Renal pelvis (tissue), 4 donors: ENCODE measurements around the gene SOCS2. TPM values are rescaled to one million over a fixed set of nuclear protein-coding genes. Genes with fewer than 3 reads are reported as not detected.
"Not testable (repeated sequence)": the region's sequence is repeated elsewhere in the genome, so short reads cannot be mapped to it uniquely, and the experiment has no call there.

Experiments used
- DNase-seq: peaks from one replicate; pipeline ENCODE4 v3.0.0-alpha.2; 2013
- polyA plus RNA-seq, 3 donors: library from polyadenylated mRNA; unstranded; fragments of 120-200 nt; gene quantifications; one replicate each; pipeline ENCODE4 v1.2.1, GENCODE V29; 2013; ENCODE audit not compliant: insufficient read length in 3 of 3

SOCS2 gene
- polyA plus RNA-seq, 3 donors: 28.8 to 29.1 (median 29.0) TPM

DNA sequence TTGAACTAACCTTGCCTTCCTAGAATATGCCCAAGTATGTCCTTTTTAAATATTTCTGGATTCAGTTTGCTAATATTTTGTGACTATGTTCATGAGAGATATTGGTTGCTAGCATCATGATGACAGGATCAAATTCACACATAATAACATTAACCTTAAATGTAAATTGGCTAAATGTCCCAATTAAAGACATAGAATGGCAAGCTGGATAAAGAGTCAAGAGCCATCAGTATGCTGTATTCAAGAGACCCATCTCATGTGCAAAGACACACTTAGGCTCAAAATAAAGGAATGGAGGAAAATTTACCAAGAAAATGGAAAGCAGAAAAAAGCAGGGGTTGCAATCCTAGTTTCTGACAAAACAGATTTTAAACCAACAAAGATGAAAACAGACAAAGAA is 14.6 kb upstream of the SOCS2 start:
- DNase-seq: not testable (repeated sequence)

DNA sequence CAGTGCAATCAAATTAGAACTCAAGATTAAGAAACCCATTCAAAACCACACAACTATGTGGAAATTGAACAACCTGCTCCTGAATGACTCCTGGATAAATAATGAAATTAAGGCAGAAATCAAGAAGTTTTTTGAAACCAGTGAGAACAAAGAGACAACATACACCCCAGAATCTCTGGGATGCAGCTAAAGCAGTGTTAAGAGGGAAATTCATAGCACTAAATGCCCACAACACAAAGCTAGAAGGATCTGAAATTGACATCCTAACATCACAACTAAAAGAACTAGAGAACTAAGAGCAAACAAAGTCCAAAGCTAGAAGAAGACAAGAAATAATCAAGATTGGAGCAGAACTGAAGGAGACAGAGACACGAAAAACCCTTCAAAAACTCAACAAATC is 13.8 kb upstream of the SOCS2 start:
- not testable (repeated sequence) for DNase-seq

DNA sequence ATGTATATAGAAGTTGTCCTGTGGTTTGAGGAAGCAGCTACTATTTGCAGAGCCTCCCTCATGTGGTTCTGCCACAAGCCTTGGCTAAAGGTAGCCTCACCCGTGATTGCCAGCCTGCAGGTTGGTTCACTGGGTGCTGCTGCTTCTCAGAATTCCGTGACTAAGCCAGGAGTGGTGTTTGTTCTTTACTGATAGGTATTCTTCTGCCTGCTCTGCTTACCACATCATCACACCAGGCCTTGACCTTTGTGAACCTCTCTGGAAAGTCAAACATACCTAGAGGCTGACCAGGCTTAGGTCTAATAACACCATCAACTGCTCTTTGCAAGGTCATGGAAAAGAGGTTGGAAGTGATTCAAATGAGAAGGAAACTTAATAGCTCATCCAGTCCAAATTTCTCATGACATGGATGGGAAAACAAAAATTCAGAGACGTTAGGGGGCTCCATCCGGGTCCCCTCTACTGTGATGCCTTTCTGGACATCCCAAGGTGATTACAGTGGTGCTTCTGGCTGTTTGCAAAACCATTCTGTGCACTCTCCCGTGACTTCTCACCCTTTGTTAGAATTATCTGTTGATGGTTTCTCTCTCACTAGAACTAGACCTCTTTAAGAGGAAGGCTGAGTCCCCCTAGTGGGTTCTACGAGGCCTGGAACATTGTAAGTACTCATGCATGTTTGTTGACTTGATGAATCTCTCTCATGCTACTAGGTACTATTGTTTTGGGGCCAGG is 8.5 kb upstream of the SOCS2 start:
- DNase-seq: no peak

DNA sequence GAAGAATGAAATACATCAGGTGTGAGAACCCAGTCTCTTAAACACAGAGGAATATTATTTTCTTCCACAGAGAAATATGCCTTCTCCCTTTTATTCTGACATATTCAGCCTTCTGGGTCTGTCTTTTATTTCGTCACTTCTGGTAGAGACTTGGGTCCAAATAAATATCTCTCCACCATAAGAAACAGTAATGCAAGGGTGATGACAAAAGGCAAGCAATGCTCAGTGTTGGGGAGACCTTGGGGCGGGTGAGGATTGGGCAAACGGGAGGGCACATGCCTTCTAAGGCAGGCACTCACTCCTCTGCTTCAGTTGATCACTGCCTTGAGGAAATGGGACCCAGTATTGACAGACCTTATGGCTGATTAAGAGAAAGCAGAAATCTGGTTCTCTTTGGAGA is 6.7 kb upstream of the SOCS2 start:
- DNase-seq: no peak

DNA sequence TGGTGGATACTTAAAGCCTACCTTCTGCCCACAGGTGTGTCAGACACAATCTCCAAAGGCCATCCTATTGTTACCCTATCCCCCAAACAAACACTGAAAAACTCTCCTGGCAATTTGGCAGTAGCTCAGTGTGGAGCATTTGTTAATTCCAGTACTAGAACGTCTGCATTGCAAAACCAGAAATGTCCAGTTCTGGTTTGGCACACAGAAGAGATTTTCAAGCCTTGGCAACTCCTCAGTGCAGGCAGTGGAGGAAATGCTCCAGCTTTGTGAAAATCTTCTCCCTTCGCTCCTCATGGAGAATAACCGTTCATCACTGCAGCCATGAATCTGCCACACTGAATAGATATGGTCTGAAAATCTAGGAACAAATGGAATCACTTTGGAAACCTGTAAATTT is 5.3 kb upstream of the SOCS2 start:
- DNase-seq: no peak

DNA sequence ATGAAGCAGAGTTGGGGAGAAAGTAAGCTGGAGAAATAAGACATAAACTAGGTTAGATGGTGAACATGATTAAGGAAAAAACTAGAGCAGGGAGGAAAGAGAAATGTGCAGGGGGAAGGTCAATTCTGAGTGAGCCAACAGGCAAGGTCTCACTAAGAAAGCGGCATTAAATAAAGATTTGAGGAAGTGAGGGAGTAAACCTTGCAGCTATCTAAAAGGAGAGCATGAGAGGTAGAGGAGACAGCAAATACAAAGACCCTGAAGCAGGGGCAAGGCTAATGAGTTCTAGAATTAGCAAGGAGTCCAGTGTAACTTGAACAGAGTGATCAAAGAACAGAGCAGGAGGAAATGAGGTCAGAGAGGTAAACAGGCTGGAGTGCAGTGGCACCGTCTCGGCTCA is 4.4 kb upstream of the SOCS2 start:
- DNase-seq: no peak

DNA sequence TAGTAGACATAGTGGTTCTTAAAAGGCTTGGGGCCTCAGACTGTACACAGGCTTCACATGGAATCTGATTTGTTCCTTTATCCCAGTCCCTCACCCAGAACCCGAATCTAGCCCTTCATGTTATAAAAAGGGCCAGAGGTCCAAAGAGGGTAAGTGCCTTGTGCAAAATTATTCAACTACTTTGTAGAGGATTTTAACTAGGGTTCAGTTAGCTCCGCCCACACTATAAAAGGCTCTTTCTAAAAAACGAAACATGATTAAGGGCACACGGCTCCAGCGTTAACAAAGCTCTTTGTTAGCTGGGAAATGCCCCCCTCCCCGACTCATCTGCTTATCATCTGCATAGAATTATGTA is 3.2 kb upstream of the SOCS2 start:
- no peak for DNase-seq

DNA sequence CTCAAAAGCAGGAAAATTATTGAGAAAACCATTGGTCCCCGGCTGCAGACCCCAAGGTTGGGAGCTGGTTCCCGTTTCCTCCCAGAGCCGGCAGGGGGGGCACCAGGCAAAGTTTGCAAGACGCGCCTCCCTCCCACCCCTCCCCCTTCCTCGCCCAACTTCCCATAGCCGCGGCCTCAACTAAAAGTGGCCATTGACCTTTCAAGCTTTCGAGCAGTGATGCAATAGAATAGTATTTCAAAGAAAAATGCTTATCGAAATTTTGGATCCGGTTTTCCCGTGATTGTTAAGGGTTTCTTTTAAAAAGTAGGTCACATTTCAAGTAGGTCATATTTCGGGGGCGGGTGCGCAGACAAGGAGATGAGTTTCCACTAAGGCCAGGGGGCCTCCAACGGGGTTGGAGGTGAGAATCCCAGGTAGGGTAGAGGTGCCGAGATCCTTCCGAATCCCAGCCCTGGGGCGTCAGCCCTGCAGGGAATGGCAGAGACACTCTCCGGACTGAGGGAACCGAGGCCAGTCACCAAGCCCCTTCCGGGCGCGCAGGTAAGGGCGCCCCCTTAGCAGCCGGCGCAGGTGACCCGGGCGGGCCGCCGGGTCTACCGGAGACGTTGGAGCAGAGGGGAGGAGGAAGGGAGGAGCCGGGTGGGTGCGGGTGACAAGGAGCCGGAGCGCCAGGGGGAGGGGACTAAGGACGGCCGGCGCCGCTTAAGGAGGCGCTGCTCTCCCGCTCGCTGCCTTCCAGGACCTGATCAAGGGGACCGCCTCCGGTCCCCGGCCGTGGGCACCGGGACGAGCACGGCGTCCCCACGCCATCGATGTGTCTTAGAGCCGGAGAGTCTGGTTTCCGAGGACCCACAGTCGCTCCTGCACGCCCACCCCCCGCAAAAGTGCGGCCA is 2.6 kb upstream of the SOCS2 start:
- DNase-seq: peak; percentile 92

DNA sequence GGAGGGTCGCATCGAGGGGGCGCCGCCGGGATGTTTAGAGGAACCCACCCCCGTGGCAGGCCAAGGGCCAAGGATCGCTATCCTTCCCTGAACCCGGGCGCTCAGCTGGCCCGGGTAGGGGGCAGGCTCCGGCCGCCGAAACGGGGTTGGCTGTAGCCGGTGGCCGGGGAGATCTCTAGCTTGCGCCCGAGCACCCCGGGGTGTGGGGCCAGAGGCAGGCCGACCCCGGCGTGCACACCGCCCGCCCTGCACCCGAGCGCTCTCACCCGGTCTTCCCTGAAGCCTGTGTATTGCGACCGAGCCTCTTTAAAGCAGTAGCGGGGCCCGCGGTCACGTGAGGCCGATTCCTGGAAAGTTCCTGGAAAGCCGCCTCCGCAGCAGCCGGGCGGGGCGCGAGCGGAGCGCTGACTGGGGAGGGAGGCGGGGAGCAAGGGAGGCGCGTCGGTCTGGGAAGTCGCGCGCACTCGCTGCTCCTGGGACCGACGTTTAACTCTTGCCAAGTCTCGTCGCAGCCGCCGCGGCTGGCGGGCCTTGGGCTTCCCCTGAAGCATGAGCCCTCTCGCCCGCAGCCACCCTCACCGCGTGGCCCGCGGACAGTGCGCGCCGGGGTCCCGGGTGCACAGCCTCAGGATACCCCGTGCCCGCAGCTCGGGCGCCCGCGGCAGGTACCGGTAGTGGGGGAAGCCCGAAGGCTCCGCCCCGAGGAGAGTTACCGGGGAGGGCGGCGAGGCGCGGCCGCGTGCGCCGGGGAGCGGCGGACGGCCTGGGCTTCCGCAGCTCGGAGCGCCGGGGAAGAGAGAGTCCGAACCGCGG is 1.7 kb upstream of the SOCS2 start:
- DNase-seq: peak; percentile 96

DNA sequence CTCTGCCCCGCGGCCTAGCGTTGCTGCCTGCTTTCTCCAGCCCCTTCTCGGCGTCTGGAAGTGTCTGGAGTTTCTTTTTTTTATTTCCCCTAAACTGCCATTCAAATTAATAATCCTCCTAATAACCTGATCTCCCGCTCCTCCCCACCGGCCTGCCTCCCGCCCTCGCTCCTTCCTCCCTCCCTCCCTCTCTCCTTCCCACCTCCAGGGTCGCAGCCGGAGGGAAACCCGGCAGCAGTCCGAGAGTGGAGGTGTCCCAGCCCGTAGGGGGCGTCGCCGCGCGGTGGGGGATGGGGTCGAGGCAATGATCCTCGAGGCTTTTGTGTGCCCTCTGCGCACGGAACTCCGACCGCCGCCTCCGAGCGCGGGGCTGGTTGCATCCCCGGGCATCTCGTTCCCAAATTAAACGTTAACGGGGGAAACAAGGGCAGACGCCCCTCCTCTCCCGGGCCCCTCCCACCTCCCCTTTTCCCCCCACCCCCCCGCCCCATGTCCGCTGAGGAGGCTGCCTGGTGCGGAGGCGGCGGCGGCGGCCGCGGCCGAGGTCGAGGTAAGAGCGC is 1.0 kb upstream of the SOCS2 start:
- peak; percentile 76 for DNase-seq

DNA sequence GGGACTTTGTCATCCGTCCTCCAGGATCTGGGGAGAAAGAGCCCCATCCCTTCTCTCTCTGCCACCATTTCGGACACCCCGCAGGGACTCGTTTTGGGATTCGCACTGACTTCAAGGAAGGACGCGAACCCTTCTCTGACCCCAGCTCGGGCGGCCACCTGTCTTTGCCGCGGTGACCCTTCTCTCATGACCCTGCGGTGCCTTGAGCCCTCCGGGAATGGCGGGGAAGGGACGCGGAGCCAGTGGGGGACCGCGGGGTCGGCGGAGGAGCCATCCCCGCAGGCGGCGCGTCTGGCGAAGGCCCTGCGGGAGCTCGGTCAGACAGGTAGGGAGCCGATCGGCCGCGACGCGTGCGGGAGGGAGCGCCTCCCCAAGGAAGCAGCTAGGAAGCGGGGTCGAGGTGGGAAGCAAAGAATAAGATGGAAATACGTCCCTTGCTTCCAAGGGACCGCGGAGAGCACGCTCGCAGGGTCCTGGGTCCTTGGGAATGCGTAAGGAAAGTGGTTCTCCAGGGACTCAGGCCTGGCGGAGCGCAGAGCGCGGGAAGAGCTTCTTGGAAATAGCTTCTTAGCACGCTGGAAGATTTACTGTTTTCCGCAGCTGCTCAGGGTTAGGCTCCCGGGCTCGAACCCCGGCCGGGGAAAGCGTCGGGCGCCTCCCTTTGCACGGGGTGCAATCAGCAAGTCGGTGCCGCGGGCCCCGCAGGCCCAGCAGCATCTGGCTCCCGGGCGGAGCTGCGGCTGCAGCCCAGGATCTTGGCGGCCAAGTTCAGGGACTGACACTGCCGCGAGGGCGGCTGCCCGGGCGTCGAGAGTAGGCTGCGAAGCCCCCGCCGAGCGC is 457 bp downstream of the SOCS2 start:
- peak; percentile 39 for DNase-seq

DNA sequence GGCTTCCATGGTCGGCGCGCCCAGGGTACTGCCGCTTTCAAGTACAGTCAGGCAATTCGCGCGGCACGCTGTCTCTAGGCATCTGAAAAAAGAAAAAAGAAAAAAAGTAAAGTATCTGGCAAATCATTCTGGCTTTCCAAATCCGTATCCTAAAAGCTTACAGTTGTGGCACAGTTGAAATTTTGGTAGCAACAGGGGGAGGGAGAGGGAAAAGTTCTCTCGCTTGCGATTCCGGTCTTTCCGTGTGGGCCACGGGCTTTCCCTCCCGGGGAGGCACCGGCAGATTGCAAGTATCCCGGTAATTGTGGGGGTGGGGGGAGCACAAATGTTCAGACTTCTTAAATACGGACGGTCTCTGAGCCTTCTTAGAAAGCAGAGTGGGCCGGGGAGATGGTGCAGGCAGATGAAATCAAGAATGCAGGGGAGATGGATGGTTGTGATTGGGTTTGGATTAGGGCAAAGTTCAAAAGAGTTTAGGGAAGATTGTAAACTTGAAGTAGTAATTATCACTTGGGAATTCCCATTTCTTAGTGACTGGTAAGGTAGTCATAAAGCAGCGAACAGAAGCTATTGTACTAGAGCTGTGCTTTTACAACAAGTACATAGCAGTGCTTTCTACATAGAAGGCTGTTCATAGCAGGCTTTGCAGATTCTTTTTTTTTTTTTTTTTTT is 1.2 kb downstream of the SOCS2 start:
- no peak for DNase-seq

DNA sequence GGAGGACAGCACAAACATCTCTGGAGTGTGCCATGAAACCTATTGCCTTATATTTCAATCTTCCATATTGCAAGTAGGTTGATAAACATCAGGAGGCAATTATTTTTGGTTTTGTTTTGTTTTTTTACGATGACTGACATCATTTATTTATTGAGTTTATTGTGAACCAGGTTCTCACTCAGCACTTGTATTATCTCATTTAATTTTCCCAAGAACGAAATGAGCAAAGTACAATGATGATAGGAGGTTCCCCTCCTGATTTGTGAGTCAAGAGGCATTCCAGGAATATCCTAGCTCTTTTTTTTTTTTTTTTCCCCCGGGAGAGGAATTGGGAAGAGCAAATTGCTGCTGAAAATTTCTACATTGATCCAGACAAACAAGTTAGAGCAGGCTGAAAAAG is 4.7 kb downstream of the SOCS2 start:
- DNase-seq: no peak

DNA sequence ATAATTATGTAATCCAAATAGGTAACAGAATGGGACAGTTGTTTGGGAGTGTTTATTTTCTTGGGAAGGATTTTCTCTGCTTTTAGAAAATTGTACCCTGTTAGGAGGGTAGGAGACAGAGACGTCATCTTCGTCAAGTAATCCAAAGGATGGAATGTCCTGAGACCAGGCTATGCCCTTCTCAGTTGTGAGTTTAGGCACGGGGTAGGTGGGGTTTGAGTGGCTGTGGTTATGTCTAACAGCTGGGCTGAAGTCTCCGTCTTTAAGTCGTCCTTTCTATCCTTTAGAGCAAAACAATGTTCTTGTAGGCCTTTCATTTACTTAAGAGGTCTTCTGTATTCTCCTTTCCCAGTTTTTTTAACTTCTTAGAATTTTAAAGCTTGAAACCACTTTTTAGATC is 5.7 kb downstream of the SOCS2 start:
- DNase-seq: no peak

DNA sequence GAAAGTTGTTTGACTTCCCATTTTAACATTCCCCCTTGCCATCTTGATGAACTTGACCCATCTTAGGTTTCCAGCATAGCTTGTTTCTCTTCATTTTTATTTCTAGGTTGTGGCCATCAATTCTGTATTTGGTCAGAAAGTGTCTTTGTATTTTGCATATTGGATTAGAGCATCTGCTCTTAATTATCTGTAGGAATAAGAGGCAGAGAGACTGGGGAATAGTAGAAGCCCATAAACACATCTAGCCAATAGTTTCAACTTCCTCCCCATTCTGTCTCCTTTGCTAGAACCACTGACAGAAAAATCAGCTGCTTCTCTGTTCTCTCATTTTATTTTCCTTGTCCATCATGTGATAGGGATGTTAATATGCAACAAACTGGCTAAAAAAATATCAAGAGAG is 8.2 kb downstream of the SOCS2 start:
- no peak for DNase-seq

DNA sequence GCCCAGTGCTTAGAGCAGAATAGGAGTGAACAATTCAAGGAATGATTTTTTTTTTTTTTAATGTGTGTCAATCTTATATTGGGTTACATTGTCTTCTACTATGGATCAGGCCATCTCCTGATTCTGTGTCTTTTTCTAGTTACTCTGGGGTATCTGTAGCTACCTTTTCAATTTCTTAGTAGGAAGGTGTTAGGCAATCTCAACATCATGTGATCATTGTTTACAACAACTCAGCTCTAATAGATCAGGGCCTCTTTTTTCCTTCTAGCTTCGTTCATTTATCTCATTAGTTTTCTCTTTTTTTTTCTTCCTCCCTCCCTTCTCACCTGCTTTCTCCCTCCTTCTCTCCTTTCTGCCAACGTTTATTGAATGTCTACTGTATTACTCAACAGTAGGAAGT is 8.9 kb downstream of the SOCS2 start:
- no peak for DNase-seq

DNA sequence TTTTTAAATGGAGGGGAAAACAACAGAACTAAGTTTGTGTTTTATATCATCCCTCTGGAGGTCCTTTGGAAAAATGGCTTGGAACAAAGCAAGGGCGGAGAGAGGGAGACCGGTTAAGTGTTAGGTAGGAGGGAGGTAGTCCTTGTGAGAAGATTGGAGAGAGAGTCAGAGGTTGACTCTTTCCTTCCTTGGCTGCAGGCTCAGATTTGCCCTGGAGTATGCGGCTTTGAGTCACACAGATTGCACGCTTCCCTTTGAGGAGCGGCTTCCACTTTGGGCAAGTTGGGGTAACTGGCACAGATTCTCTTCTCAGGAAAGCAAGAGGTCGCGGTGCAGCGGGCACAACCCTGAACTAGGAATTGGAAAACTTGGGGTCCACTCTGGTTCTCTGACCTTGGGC is 9.9 kb downstream of the SOCS2 start:
- DNase-seq: no peak

DNA sequence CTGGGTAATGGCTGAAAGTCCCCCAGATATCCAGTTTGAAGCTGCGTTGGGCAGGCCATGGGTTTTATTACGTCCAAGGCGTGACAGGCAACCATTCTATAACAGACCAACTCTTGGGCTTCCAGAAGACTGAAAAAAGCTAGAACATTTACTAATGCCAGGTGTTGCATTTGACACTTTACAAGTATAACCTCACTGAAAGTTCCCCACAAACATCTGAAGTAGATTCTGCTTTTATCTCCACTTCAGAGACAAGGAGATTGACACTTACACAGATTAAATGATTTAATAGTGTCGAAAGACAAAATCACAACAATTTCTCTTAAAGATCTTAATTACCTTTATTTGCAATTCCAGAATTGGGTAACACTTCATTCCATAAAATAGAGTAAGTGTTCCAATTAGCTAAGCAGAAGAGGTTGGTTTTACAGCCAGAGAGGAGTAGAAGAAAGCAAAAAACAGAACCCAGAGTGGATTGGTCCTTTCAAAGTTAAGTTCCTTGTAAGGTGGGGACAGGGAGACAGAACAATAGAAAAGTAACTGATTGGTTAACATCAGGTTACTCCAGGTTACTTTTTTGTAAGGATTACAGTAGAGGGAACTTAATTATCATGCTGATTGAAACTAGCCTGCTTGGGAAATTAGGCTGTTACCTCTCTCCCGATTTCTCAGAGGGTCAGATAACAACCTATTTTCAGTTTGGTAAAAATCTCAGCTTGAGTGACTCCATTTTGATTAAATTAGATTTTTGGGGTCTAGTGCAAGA is 11.3 kb downstream of the SOCS2 start:
- no peak for DNase-seq

DNA sequence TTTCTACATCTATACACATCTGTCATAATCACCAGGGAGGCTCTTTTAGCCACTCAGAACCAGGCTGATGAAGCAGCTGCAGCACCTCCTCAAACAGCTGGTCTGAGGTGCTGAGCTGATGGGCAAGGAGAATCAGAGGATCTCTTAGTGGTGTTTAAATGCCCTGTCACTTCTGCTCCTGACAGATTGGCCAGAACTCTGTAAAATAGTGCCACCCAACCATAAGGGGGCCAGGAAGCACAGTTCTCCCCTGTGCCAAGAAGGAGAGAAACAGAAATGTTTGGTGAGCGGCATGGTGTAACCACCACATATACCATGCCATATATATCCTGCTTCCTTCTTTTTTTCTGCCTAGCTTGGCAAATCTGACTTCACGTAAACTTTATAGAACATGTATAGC is 12.8 kb downstream of the SOCS2 start:
- DNase-seq: no peak

DNA sequence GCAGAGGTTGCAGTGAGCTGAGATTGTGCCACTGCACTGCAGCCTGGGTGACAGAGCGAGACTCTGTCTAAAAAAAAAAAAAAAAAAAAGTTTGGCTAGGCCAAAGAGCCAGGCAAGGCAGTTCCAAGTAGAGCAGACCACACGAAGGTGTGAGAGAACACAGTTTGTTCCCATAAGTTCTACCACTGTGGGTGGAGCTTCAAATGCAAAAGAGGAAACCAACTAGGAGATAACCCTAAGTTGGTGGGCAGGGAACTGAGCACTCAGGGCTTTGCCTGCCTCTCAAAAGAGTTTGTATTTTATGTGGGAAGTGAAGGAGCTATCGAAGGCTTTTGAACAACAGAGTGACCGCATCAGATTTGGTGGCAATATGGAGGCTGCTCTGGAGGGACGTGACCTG is 15.1 kb downstream of the SOCS2 start:
- DNase-seq: no peak
